ENCODE measurements around the gene ZNF609.

The ZNF609 gene

GRCh38 chr15:64462492-64462891, 2.1 kb downstream of the ZNF609 start:
- CTCF ChIA-PET, result no interaction called here
- no peak for TF ChIP-seq CTCF (conservative IDR thresholded peaks at IDR 0.05; ENCODE audit: low read depth)
- H3K27ac ChIP-seq, result no peak overlapping the region
- POLR2A ChIA-PET (ENCODE audit: low non-redundant PET), result no interaction called here
- DNase-seq (ENCODE audit: low spot score), result no peak

- no peak for DNase-seq (ENCODE audit: low spot score)
- ChIA-PET POLR2A (ENCODE audit: low non-redundant PET) (no interaction called here), CTCF (no interaction called here)
- TF ChIP-seq CTCF (conservative IDR thresholded peaks at IDR 0.05; ENCODE audit: low read depth), result no peak
- no peak overlapping the region for H3K27ac ChIP-seq
These were observed 4.1 kb downstream of the ZNF609 start for GRCh38 chr15:64464276-64465005.

- POLR2A ChIA-PET (ENCODE audit: low non-redundant PET), result no interaction called here
- no peak for TF ChIP-seq CTCF (conservative IDR thresholded peaks at IDR 0.05; ENCODE audit: low read depth)
- H3K27ac ChIP-seq, result no peak overlapping the region
- DNase-seq (ENCODE audit: low spot score), result no peak
- CTCF ChIA-PET, result interaction anchor here (1.0 kb wide), 1 partner anchor 224 kb away, joined by 4 read pairs; no protein-coding TSS in a partner anchor
These were observed 6.2 kb downstream of the ZNF609 start for GRCh38 chr15:64466408-64467141.

GRCh38 chr15:64472161-64472560, 11.8 kb downstream of the ZNF609 start:
- H3K27ac ChIP-seq, result no peak overlapping the region
- CTCF ChIA-PET, result no interaction called here
- no peak for TF ChIP-seq CTCF (conservative IDR thresholded peaks at IDR 0.05; ENCODE audit: low read depth)
- no peak for DNase-seq (ENCODE audit: low spot score)
- POLR2A ChIA-PET (ENCODE audit: low non-redundant PET), result no interaction called here

GRCh38 chr15:64474846-64475245, 14.5 kb downstream of the ZNF609 start:
- DNase-seq (ENCODE audit: low spot score), result no peak
- TF ChIP-seq CTCF (conservative IDR thresholded peaks at IDR 0.05; ENCODE audit: low read depth), result no peak
- H3K27ac ChIP-seq, result no peak overlapping the region
- ChIA-PET POLR2A (ENCODE audit: low non-redundant PET) (interaction anchor here (0.7 kb wide), 1 partner anchor 16 kb away, joined by 4 read pairs; no protein-coding TSS in a partner anchor), CTCF (interaction anchor here (0.6 kb wide), 1 partner anchor 16 kb away, joined by 3 read pairs; no protein-coding TSS in a partner anchor)

GRCh38 chr15:64476550-64476949, 16.2 kb downstream of the ZNF609 start:
- DNase-seq (ENCODE audit: low spot score), result no peak
- CTCF ChIA-PET, result interaction anchor here (0.7 kb wide), 1 partner anchor 15 kb away, joined by 3 read pairs; no protein-coding TSS in a partner anchor
- H3K27ac ChIP-seq, result no peak overlapping the region
- POLR2A ChIA-PET (ENCODE audit: low non-redundant PET), result no interaction called here
- no peak for TF ChIP-seq CTCF (conservative IDR thresholded peaks at IDR 0.05; ENCODE audit: low read depth)

Data from RWPE1 (cell line).